Measurements from ENCODE around the gene CNKSR3.

GRCh38 chr6:154377726-154378125 lies 132.8 kb downstream of the CNKSR3 start:
- TF ChIP-seq CHD2 (IDR thresholded peaks at IDR 0.05; ENCODE audit: low read length), result no peak
- no peak for TF ChIP-seq POLR2AphosphoS5 (IDR thresholded peaks at IDR 0.05; ENCODE audit: low read depth, low read length)
- no peak for TF ChIP-seq CTCF (IDR thresholded peaks at IDR 0.05; ENCODE audit: control extremely low read depth in 1 of 3, insufficient read depth in 1 of 3, low read depth in 1 of 3, low read length in 3 of 3)
- TF ChIP-seq SUZ12 (IDR thresholded peaks at IDR 0.05; ENCODE audit: low read length), result no peak
- no peak for TF ChIP-seq YY1 (IDR thresholded peaks at IDR 0.05; ENCODE audit: low read depth, low read length)
- TF ChIP-seq RAD21 (IDR thresholded peaks at IDR 0.05 in 1 of 2, conservative IDR thresholded peaks at IDR 0.05 in 1 of 2; ENCODE audit: low read depth in 2 of 2, low read length in 2 of 2), result no peak
- TF ChIP-seq ZNF274 (IDR thresholded peaks at IDR 0.05; ENCODE audit: borderline replicate concordance, extremely low read depth, low read length), result no peak
- no peak for TF ChIP-seq CHD7 (IDR thresholded peaks at IDR 0.05; ENCODE audit: insufficient replicate concordance, low read length)
- no peak for TF ChIP-seq HDAC6 (IDR thresholded peaks at IDR 0.05; ENCODE audit: low read depth, low read length)
- TF ChIP-seq NANOG (IDR thresholded peaks at IDR 0.05; ENCODE audit: insufficient read depth, low read depth, low read length, poor library complexity, severe bottlenecking), result no peak
